Endothelial cell of umbilical vein (primary cell): ENCODE measurements around the gene ZNF620.

Experiments used
- CTCF ChIP-seq, 2 donors: IDR thresholded peaks; 1 replicate in 1 of 2; 2 replicates in 1 of 2; pipeline ENCODE4 v1.5.1; 2011; ENCODE audit warnings: low read length in 2 of 2, mild to moderate bottlenecking in 2 of 2, moderate library complexity in 2 of 2, control low read depth in 1 of 2, inconsistent platforms in 1 of 2, low read depth in 1 of 2; ENCODE audit not compliant: insufficient read depth in 1 of 2; ENCODE audit errors: extremely low read depth in 1 of 2
- EZH2 ChIP-seq: IDR thresholded peaks from 2 replicates; pipeline ENCODE4 v1.6.1; 2012; ENCODE audit warnings: borderline replicate concordance, low read depth, mild to moderate bottlenecking, moderate library complexity, low read length, inconsistent platforms; ENCODE audit not compliant: severe bottlenecking
- POLR2A ChIP-seq: IDR thresholded peaks from 2 replicates; pipeline ENCODE4 v1.6.1; 2012; ENCODE audit warnings: low read depth, mild to moderate bottlenecking, control low read depth, low read length

- TF ChIP-seq POLR2A (no peak), EZH2 (no peak), CTCF (IDR thresholded peaks at IDR 0.05; ENCODE audit: extremely low read depth in 1 of 2, insufficient read depth in 1 of 2, low read depth in 1 of 2, low read length in 2 of 2) (no peak)
These were observed 11.1 kb upstream of the ZNF620 start for GRCh38 chr3:40494698-40495097.
